Measurements from ENCODE around the gene PILRA.
"Not testable (repeated sequence)": the region's sequence is repeated elsewhere in the genome, so short reads cannot be mapped to it uniquely, and the experiment has no call there.

PILRA gene

GRCh38 chr7:100358027-100358856, 15.0 kb upstream of the PILRA start, which contains the start of gene PILRB:
Gene PILRB (plus strand): TSS chr7:100358117. CDS start chr7:100358303, 186 bp downstream.
- DNase-seq, result no peak

- DNase-seq, result no peak
Observed at GRCh38 chr7:100358857-100359212, 14.5 kb upstream of the PILRA start.

GRCh38 chr7:100360135-100360854, 13.0 kb upstream of the PILRA start:
- no peak for DNase-seq

GRCh38 chr7:100363098-100363497, 10.2 kb upstream of the PILRA start:
- no peak for DNase-seq

GRCh38 chr7:100363797-100364196, 9.5 kb upstream of the PILRA start:
- not testable (repeated sequence) for DNase-seq

GRCh38 chr7:100364480-100364879, 8.8 kb upstream of the PILRA start:
- no peak for DNase-seq

GRCh38 chr7:100365998-100366367, 7.3 kb upstream of the PILRA start:
- DNase-seq, result not testable (repeated sequence)

GRCh38 chr7:100366411-100367250, 6.7 kb upstream of the PILRA start:
- no peak for DNase-seq

- no peak for DNase-seq
Observed at GRCh38 chr7:100367251-100367620, 6.1 kb upstream of the PILRA start.

GRCh38 chr7:100367676-100368613, 5.3 kb upstream of the PILRA start:
- DNase-seq, result peak; percentile 36 to 81

- no peak for DNase-seq
Observed at GRCh38 chr7:100369105-100369504, 4.2 kb upstream of the PILRA start.

GRCh38 chr7:100370303-100370702, 3.0 kb upstream of the PILRA start:
- DNase-seq, result no peak

- DNase-seq, result no peak
Observed at GRCh38 chr7:100370746-100371145, 2.5 kb upstream of the PILRA start.

GRCh38 chr7:100371561-100372171, 1.6 kb upstream of the PILRA start:
- DNase-seq, result no peak

- DNase-seq, result no peak
Observed at GRCh38 chr7:100372256-100372655, 1.0 kb upstream of the PILRA start.

GRCh38 chr7:100372694-100373093, 593 bp upstream of the PILRA start:
- no peak for DNase-seq

- DNase-seq, result not testable (repeated sequence)
Observed at GRCh38 chr7:100373870-100374598, 747 bp downstream of the PILRA start.

- DNase-seq, result no peak
Observed at GRCh38 chr7:100374601-100375000, 1.3 kb downstream of the PILRA start.

- DNase-seq, result no peak
Observed at GRCh38 chr7:100376066-100376465, 2.8 kb downstream of the PILRA start.

- DNase-seq, result no peak
Observed at GRCh38 chr7:100378114-100378755, 4.9 kb downstream of the PILRA start.
